HFF-Myc (cell line): Measurements from ENCODE around the gene ZSCAN31.
"Not testable (repeated sequence)": the region's sequence is repeated elsewhere in the genome, so short reads cannot be mapped to it uniquely, and the experiment has no call there.

ENCODE experiments used
- DNase-seq: peaks from one replicate; pipeline ENCODE4 v3.0.0-alpha.2; 2011; ENCODE audit warnings: low read depth; ENCODE audit errors: extremely low read depth
- H3K4me3 ChIP-seq: replicated peaks from 2 replicates; pipeline ENCODE4 v1.5.1; 2011; ENCODE audit warnings: low read depth, mild to moderate bottlenecking, control low read depth, low read length
- TF ChIP-seq, protein P1 (sequence below): IDR thresholded peaks from 2 replicates; pipeline ENCODE4 v1.5.1; 2012; ENCODE audit warnings: mild to moderate bottlenecking, low read depth, low read length, control low read depth; ENCODE audit errors: missing control alignments

The ZSCAN31 gene

DNA sequence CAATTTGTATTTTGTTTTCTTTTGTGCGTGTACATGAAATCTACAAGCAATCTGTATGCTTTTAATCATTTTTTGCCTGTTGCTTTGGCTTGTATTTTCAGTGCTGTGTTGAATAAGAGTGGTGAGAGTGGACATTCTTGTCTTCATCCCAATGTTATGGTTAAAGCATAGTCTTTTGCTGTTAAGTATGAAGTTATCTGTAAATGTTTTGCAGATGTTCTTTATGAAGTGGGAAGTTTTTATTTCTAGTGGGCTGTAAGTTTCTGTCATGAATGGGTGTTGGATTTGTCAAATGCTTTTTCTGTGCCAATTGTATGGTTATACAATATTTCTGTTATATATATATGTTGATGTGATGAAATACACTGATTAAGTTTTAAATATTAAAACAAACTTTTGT lies 38.0 kb upstream of the ZSCAN31 start:
- TF ChIP-seq, protein P1, sequence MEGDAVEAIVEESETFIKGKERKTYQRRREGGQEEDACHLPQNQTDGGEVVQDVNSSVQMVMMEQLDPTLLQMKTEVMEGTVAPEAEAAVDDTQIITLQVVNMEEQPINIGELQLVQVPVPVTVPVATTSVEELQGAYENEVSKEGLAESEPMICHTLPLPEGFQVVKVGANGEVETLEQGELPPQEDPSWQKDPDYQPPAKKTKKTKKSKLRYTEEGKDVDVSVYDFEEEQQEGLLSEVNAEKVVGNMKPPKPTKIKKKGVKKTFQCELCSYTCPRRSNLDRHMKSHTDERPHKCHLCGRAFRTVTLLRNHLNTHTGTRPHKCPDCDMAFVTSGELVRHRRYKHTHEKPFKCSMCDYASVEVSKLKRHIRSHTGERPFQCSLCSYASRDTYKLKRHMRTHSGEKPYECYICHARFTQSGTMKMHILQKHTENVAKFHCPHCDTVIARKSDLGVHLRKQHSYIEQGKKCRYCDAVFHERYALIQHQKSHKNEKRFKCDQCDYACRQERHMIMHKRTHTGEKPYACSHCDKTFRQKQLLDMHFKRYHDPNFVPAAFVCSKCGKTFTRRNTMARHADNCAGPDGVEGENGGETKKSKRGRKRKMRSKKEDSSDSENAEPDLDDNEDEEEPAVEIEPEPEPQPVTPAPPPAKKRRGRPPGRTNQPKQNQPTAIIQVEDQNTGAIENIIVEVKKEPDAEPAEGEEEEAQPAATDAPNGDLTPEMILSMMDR, result no peak
- DNase-seq, result no peak
- H3K4me3 ChIP-seq, result no peak overlapping the region

DNA sequence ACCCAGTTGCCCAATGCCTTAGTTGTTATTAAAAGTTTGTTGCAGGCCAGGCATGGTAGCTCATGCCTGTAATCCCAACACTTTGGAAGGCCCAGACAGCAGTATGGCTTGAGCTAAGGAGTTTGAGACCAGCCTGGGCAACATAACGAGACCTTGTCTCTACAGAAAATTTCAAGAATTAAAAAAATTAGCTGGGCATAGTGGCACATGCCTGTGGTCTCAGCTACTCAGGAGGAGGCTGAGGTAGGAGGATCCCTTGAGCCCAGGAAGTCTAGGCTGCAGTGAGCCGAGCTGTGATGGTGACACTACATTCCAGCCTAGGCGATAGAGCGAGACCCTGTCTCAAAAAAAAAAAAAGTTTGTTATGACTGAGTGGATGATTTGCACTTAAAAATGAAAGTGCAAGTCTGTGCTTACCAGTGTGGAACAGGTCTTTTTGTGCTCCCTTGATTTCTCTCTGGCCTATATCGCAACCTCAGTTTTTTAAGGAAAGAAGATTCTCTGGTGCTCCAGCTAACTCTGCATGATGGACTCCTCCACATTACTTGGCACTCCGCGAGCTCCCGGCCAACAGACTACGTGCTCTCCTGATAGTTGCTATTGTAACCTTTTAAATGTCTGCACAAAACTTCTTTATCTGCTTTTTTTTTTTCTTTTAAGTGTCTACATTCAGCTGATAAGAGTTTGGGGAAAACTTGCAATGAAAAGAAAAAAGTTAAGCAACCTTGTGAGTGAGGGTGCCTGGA lies 35.9 kb upstream of the ZSCAN31 start:
- DNase-seq, result no peak
- no peak overlapping the region for H3K4me3 ChIP-seq
- TF ChIP-seq, protein P1, result no peak

DNA sequence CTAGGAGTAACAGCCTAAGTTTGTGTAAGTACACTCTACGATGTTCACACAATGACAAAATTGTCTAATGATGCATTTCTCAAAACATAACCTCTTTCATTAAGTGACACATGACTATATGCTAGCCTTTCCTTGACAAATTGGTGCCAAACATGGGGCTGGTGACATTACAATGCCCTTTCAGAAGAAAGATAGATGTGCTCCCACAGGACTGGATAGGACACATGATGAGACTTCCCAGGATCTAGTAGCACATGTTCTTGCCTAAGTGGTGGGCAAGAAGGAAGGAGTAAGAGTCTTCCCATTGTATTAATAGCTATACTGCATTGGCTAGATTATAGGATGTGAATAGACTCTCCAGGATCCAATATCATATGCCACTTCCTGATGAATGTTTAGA lies 35.3 kb upstream of the ZSCAN31 start:
- TF ChIP-seq, protein P1, result no peak
- H3K4me3 ChIP-seq, result no peak overlapping the region

DNA sequence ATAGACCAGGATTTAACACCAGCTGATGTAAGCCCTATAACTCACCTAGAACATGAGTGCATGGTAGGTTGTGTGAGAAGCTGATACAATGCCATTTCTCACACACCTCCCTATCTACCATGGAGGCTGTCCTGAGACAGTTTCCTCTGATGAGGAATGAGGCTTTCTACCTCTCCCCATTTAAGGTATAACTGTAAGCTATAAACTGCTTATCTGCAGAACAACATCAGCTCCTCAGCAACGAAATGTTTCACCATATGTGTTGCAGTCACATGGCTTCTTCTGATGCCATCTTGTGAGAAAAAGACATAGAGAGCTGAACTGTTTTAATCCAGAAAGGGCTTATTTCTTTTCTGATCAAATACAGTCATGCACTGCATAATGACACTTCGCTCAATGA lies 34.5 kb upstream of the ZSCAN31 start:
- H3K4me3 ChIP-seq, result no peak overlapping the region
- DNase-seq, result no peak
- TF ChIP-seq, protein P1, result no peak

More for the DNA sequence above, 35.3 kb upstream of the ZSCAN31 start:
- DNase-seq, result no peak

DNA sequence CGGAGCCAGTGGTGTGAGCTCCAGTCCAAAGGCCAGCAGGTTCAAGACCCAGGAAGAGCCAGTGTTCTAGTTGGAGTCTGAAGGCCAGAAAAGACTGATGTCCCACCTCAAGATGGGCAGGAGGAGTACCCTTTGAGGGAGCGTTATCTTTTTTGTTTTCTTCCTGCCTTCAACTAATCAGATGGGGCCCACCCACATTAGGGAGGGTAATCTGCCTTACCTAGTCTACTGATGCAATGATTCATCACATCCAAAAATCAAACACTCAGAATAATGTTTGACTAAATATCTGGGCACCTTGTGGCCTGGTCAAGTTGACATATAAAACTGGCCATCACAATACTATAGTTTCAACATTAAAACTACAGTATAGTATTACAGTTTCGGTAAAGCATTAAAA lies 33.5 kb upstream of the ZSCAN31 start:
- DNase-seq, result no peak
- TF ChIP-seq, protein P1, result no peak
- no peak overlapping the region for H3K4me3 ChIP-seq

DNA sequence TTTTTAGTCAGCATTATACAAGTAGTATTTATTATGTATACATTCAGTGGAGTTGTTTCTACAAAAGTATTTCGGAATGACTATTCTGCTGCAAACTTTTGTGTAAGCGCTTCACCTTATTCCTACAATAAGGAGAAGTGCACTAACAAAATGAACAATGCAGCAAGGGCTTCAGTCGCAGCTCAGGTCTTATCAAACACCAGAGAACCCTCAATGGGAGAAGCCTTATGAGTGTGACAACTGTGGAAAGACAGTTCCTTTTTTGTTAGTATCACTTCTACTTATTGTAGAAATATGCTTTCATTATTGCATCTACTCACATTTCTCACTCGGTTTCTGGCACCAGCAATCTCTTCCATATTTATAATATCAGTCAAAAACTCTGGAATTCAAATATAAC lies 32.6 kb upstream of the ZSCAN31 start:
- no peak for DNase-seq
- TF ChIP-seq, protein P1, result no peak
- no peak overlapping the region for H3K4me3 ChIP-seq

DNA sequence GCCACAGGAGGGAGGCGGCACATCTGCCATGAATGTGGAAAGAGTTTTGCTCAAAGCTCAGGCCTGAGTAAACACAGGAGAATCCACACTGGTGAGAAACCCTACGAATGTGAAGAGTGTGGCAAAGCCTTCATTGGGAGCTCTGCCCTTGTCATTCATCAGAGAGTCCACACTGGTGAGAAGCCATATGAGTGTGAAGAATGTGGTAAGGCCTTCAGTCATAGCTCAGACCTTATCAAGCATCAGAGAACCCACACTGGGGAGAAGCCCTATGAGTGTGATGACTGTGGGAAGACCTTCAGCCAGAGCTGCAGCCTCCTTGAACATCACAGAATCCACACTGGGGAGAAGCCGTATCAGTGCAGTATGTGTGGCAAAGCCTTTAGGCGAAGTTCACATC lies 29.6 kb upstream of the ZSCAN31 start:
- DNase-seq, H3K4me3 ChIP-seq: not testable (repeated sequence)
